ENCODE measurements around the gene EIPR1.
A peak's percentile ranks its signal among the peaks of the same experiment; 100 is the strongest.

The EIPR1 gene
- total RNA-seq: 18.1 to 41.5 (median 31.0) reads per million in 3 experiments

DNA sequence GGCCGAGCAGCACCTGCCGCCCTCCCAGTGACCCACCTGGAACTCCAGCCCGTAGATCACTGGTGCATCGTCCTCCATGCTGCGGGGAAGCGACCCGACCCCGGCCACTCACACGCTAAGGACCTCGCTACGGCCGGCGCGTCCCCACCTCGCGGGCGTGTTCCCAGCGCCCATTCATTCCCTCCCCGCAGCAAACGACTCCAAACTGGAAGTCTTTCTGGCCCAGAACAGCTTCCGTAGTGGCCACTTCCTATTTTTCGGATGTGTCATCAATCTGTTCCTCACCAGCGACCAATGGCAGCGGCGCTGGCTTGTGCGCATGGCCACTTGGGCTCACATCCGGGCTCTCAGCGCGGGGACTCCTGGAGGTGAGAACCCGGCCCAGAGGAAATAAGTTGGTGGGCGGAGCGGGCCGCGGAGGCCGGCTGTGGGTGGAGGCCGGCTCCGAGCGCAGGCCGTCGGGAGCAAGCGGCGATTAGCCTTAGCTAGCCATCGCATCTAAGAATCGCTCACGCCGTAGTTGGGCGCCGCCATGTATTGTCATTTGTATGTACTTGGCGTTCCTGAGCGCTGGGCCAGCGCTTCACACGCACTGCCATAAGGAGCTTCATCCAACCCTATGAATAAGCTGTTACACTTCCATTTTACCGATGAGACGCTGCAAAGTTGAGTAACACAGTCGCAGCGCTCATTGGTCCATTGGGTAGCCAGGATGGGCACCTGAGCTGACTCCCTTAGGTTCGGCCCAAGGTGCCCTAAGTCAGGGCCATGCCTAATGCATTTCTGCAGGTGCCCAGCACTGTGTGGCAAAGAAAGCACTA lies at the start of gene EIPR1:
Gene EIPR1 (minus strand): TSS at position 207 of the 821 bp plus-strand sequence. CDS start 129 bp downstream, at position 78.
- DNase-seq: peak; percentile 96

DNA sequence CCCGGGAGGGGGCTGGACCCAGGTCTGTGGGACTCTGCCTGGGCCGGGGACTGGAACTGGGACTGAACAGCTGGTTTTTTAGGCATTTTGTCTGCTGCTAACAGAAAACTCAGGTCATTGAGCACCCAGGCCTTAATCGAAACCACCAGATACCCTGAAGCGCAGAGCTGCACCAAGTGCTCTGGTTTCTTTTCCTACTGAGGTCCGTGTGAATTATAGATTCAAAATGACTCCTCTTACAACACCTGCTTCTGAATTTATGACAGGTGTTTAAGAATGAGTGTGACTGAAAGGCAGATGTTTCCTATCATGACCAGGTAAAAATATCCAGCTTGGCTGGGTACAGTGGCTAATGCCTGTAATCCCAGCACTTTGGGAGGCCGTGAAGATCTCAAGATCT lies 49.7 kb upstream of the EIPR1 start:
- DNase-seq: no peak

DNA sequence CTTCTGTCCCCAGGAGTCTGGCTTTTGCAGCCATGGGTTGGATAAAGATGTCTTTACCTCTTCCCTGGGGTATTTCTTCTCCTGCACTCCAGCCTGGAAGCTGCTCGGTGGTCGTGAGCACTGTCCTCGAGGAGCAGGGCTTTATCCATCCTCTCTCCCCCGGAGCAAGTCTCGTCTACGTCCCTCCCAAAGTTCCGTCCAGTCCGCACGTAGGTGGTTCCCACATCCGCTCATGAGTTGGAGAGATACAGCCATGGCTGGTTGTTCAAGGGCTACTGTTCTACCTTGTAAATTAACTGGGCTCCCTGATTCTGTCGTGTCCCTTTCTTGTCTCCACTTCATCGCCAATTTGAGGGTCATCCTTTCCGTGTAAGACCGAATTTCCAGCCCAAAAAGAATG lies 49.0 kb upstream of the EIPR1 start:
- DNase-seq: no peak

DNA sequence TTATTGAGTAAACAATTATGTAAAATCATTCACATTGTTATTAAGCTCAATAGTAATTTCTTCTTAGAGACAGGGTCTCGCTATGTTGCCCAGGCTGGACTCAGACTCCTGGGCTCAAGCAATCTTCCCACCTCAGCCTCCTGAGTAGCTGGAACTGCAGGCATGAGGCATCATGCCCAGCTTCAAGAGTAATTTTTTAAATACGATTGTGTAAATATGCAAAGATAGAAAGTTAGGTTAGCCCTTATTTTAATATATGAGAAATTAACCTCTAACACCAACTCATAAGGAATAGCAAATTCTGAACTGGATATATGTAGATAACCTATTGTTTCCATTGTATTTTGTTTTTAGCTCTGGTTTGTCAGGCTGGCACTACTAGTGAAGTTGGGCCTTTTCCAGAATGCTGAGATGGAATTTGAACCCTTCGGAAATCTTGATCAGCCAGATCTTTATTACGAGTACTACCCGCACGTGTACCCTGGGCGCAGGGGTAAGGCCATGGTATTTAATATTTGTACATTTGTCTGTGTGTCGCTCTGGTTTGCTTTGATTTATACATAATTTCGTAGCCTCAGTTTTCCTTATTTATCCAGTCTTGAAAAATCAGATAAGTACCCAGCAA lies 46.7 kb upstream of the EIPR1 start:
- DNase-seq: no peak

DNA sequence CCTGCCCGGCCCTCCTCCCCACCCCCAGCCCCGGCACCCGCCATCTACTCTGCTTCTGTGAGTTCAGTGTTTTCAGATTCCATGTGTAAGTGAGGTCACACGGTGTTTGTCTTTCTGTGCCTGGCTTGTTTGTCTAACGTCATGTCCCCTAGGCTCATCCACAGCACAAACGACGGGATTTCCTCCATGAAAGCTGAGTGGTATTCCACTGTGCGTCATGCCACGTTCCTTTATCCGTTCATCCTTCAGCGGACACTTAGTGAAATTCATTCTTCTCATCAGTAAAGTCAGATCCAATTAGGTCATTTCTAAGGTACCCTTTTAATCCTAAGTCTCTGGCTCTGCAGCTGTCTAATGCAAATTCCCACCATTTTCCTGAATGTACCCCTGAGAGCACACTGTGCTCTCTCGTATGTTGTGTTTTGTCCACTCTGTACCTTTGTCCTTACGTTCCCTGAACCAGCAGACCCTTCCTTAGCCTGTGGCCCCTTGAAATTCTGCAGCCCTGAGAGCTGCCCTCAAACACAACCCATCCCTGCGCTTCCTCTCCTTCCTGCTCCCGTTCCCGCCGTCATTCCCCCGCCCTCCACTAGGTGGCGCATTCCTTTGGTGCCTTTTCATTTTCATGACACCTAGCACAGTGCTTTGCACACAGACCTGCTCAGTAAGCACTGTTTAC lies 46.0 kb upstream of the EIPR1 start:
- peak; percentile 52 for DNase-seq

DNA sequence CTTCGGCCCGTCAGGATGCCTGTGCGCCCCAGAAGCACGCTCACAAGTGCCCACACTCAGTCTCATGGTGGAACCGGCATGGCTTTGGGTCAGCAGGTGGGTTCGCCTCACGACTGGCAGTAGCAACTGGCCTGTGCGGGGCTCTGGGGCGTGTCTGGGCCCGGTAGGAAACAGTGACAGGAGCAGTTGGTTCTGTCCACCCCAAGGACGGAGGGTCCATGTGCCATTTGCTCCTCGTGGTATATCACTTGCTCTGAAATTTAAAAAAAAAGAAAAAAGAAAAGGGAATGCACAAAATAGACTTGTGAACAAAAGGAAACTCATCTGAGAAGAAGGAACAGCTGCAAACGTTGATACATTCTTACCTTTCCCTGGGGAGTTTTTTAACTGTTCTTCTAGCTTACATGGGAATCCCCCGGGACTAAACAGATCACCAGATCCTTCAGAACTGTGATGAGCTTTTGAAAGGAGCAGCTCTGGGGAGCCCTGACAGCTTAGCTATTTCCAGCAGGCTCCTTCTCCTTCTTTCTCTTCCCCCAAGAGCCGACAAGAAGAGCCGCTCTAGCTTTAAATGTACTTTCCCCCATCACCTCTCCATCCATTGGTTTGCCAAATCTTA lies 44.7 kb upstream of the EIPR1 start:
- DNase-seq: no peak

DNA sequence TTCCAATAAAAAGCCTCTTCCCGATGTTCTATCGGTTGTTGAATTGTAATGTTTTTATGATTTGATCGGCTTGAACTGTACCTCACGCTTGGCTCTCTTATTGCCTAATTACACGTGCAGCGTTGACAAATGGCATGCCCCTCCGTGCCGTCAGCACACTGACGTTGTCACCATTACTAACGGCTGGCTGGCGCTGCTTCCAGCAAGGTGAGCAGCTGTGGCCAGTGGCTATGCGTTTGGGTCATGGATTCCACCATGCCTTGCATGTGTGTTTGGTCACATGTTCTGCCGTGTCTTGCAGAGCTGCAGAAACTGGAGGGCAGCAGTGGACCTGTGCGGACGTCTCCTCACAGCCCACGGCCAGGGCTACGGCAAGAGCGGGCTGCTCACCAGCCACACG lies 44.0 kb upstream of the EIPR1 start:
- DNase-seq: no peak

DNA sequence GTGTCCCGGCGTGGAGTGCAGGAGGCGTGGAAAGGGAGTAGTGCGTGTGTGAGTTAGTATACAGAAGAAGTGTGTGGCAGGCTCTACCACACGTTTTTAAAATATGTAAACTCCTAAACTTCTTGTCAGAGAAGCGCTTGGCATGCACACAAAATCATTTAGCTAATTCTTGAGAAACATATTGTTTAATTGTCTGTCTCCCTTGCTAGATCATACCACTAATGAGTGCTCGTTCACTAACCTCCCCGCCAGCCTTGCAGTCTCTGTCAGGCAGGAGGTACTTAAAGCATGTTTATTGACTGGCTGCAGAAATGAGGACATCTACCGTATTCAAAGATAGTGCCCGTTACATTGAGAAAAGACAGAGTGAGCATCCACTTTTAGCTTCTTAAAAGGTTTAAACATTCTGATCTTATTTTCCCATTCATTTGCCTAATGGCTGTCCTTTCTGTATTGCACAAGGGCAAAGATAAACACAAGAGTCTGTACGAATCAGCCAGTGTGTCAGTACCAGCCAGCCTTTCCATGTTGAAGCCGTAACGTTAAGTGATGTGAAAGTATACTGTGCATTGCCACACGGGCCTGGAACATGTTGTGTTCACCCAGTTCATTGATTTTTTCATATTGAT lies 43.3 kb upstream of the EIPR1 start:
- DNase-seq: no peak

DNA sequence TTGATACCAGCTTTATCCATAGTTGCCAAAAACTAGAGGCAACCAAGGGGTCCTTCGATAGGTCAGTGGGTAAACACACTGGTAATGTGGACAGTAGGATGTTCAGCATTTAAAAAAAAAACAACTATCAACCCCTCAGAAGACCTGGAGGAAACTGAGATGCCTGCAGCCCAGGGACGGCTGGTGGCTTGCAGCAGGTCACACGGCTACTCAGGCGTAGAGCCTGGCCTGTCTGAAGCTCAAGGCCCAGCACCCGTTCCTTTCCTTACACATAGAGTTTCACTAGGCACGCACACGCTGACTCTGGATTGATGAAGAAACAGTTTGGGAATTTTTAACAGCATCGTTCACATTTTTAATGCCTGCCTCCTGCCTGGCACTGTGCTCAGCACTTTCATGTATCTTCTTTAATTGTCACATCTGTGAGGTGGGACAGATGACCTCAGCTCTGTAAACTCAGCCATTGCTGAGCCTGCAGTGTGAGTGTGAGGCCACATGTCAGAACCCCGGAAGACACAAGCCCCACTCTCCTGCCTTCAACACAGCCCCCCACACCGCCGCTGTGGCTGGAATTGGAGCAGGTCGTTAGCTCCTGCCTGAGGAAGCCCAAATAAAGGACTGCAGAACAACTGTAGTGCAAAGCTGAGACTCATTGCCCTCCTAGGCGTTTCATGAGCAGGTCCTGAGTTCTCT lies 42.6 kb upstream of the EIPR1 start:
- no peak for DNase-seq

DNA sequence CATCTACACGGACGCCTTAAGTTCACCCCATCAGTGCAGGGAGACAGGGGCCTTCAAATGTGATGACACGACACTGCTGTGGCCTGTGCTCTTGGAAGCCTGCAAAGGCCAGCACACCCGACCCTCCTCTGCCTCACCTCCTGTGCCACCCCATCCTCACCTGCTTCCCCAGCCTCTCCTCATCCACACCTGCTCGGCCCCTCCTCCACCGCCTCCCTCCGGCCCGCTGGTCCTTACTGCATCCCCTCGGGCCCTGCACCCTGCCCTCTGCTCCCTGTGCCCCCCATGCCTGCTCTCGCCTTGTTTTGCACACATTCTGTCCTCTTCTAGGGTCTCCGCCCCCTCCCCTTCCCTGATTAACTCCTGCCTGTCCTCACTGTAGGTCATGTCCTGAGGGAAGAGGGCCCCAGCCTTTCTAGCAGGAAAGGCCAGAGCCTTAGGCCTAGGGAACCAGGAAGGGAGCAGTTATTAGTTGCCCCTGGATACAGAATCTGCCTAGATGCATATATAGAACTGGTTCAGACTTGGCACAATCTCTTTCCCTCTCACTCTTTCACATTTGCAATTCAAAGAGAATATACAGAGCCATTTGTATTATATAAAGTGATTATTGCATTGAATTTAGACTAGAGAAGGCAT lies 41.3 kb upstream of the EIPR1 start:
- no peak for DNase-seq

DNA sequence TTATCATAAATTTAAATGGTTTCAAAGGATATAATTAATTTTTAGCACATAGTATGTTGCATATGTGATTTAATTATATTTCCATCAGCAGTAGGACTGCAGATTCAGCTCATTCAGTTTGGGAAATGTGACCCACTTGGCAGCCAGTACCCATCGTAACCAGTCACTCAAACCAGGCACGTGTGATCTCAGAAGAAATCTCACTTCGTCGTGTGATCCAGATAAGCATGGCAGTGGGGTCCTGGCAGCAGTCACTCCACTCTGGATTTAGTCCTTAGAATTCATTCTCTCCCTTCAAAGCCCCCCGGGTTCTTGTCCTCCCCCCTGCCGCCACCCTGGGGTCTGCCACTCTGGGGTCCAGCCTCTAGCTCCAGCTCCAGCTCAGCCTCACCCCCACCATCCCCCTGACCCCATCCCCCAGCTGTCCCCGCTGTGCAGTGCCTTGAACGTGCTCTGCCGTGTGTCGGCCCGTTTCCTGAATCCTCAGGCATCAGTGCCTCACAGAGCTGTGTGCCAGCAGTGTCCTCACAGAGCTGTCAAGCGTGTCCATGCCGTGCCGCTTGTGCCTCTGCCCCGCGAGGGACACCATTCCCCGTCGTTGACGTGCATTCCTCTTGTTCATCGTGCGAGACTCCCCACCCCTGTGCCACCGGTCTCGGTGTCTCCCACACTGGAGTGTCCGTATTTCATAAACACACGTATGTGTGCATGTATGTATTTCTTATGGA lies 36.7 kb upstream of the EIPR1 start:
- no peak for DNase-seq

DNA sequence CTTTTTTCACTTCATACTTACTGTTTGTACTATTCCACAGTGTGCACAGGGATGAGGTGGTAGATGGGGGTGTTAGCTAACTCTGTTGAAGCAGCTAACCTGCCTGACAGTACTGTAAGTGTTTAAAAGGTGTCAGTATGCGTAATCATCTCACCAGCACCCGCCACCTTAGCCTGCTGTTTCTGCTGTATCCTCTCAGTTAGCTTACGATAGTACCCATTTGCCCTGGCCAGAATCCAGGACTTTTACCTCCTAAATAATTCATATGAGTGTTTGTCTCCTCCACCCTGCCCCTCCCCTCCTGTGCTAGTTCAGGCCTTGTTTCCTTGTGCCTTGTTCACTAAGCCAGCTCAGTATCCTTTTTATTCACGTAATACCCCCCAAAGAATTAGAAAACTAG lies 36.1 kb upstream of the EIPR1 start:
- no peak for DNase-seq

DNA sequence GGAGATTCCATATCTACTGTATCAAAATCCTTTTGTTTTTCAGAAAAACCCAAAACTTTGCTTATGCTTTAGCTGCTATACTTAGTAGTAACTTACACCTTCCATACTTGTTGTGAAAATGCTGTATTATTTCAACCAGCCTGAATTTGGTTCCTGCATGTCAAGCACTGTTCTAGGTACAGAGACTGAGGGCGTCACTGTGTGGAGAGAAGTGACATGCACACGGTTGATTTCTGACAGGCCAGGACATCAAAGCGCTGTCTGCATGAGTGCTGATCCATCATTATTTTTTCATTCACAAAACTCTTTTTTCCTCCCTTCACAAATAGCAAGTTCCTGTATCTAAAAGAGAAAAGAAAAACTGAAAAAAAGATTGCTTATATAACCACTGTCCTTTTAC lies 33.5 kb upstream of the EIPR1 start:
- no peak for DNase-seq

DNA sequence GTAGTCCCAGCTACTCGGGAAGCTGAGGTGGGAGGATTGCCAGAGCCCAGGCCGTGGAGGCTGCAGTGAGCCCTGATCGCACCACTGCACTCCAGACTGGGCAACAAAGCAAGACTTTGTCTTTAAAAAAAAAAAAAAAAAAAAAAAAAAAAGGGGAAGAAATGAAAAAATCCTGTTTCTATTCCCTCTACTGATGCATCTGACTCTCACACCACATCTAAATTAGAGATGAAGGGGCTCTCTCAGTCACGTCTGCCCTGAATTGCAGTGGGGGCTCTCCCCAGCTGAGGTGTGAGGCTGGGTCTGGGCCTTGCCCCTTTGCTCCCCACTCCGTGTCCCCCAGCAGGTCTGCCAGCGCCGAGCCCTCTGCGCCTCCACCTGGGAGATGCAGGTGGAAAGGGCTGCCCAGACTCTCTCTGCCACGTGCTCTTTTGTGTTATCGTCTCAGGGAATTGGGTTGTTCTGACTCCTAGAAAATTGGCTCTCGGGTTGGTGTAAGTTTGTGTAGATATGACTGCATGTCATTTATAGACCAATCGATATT lies 32.1 kb upstream of the EIPR1 start:
- no peak for DNase-seq

DNA sequence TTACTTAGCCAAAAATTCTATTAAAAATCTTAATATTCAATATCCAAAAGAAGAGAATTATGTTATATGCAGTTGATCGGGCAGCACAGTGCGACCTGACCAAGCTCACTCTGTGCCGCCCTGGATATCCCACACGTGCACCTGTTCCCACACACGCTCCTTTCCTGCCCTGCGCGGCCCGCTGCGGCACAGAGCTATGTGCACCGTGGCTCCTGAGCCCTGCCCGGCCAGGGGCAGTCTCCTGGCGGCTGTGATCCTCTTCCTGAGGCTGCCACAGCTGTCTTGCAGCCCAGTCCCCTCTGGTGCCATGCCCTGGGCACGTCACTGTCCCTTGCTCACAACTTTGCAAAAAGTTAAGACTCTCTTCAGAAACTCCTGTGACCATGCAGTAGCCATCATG lies 31.2 kb upstream of the EIPR1 start:
- no peak for DNase-seq

DNA sequence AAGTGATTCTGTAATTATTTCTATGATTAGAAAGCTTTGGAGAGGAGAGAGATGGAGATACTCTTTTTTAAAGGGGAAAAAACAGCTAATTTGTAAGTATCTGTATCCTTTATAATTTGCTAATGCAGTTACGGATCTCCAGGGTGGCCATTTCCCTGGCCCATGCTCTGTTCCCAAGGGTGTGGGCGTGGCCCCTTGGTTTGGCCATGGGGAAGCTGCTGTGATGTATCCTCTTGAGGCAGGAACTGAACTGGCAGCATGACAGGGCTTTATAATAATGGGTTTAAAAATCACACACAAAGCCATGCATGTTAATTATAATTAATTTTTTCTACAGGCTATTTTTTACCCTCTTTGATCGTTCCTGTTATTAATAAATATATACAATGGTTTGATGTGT lies 28.9 kb upstream of the EIPR1 start:
- DNase-seq: no peak

DNA sequence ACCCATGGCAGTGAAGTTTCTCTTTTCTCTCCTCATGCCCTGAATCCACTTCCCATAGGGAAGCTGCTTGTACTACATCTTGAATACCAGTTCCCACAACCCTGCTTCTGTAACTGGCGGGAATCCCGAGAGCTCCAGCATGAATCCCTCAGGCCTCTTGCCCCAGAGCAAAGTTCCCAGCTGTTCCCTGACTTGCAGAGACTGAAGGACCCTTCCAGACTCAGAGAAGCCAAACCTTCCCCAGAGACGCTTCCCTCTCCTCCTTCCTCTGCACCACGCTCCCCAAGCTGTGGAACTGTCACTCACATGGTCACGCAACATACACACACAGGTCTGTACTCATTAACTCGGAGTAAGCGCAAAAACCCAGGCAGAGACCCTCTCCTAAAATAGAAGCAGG lies 28.3 kb upstream of the EIPR1 start:
- no peak for DNase-seq

DNA sequence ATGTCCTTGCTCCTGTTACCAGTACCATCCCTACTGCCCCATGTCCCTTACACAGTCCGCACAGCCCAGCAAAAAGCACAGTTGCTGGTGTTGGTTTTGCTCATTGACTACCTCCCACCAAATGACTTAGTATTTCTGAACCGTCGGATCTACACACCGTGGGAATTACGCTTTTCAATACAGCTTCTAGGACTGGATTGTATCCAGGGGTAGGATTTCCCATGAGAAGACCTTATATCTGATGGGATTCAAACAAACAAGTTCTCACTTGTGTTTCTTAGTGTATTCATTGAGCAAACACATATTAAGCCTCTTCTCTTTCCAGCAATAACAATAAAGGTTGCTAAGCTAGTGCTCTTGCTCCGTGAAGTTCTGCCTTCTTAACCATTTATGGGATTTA lies 27.7 kb upstream of the EIPR1 start:
- DNase-seq: no peak

DNA sequence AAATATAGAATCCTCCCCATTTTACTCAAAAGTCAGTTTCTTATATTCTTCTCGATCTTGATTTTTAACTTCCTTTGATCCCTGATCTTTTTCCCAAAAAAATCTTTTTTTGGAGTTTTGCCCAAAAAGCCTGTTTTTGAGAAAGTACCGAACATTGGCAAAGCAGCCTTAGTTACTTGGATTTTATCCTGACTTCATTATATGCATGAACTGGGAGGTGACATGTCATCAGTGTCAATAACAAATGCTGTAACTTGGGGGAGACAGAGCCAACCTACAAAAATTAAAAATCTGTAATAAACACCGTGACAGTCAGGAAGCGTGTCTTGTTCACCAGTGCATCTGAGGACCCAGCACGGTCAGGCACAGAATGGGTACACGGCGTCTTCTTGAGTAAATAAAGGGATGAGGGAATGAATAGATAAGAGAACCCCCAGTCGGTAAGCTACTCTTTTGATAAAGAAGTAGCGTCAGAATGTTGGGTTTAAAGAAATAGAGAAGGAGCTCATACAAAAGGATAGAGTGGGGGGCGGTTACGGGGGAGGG lies 26.8 kb upstream of the EIPR1 start:
- DNase-seq: no peak

DNA sequence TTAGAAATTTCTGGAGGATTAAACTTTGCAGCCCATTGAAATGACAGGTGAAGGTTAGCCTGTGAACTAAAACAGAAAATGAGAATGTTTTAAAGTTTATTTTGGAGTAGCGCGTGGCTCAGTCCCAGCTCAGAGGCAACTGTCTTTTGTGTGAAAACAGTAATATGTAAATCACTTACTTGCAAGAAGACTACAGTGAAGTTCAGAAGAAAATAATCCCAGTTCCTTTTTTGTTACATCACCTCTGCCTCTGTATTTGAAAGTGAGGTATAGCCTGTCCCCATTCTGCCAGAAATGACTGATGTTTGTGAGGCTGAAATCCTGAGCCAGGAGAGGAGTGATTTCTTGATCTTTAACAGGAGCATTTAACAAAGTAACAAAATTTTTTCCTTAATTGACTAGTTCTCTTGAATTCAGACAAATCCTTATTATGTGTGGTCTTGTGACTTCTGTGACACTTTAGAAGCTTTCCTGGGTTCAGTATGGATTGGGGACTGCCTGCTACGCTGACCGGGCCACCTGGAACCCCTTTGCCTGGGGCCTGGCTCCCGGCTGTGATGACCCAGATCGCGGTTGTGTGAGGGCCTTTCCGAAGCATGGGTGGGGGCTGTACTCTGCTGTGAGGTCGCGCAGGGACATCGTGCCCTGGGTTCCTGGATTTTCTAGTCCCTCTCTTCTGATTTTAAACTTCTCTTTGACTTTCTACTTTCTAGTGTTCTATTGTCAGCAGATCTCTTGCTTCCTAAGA lies 26.1 kb upstream of the EIPR1 start:
- DNase-seq: no peak
